ENCODE measurements around the gene BAIAP2.

Gene BAIAP2

GRCh38 chr17:81034779-81035520 lies at the start of gene BAIAP2:
TSS of gene BAIAP2 (plus strand) at chr17:81035151. CDS start at chr17:81035255, 104 bp downstream.
- peak; percentile 96 for DNase-seq (ENCODE audit: low spot score)

GRCh38 chr17:80986046-80986445 lies 48.9 kb upstream of the BAIAP2 start:
- no peak for DNase-seq (ENCODE audit: low spot score)

GRCh38 chr17:80986816-80987475 lies 48.0 kb upstream of the BAIAP2 start:
- peak; percentile 47 for DNase-seq (ENCODE audit: low spot score)

- DNase-seq (ENCODE audit: low spot score) = no peak
Observed at GRCh38 chr17:80987941-80988461, 47.0 kb upstream of the BAIAP2 start.

- no peak for DNase-seq (ENCODE audit: low spot score)
Observed at GRCh38 chr17:80989586-80989913, 45.4 kb upstream of the BAIAP2 start.

GRCh38 chr17:80990921-80991644 lies 43.9 kb upstream of the BAIAP2 start:
- DNase-seq (ENCODE audit: low spot score) = no peak

- peak; percentile 56 for DNase-seq (ENCODE audit: low spot score)
Observed at GRCh38 chr17:80991645-80992076, 43.3 kb upstream of the BAIAP2 start, which contains the start of gene CHMP6. TSS of gene CHMP6 (plus strand) at chr17:80991841. CDS start at chr17:80991919, 78 bp downstream.

- no peak for DNase-seq (ENCODE audit: low spot score)
Observed at GRCh38 chr17:80992077-80992947, 42.6 kb upstream of the BAIAP2 start.

- no peak for DNase-seq (ENCODE audit: low spot score)
Observed at GRCh38 chr17:80992948-80993624, 41.9 kb upstream of the BAIAP2 start.

GRCh38 chr17:80995131-80995530 lies 39.8 kb upstream of the BAIAP2 start:
- DNase-seq (ENCODE audit: low spot score) = no peak

- no peak for DNase-seq (ENCODE audit: low spot score)
Observed at GRCh38 chr17:80996422-80997305, 38.3 kb upstream of the BAIAP2 start.

GRCh38 chr17:80997424-80998117 lies 37.4 kb upstream of the BAIAP2 start:
- no peak for DNase-seq (ENCODE audit: low spot score)

GRCh38 chr17:80998118-80998747 lies 36.7 kb upstream of the BAIAP2 start:
- DNase-seq (ENCODE audit: low spot score) = no peak

GRCh38 chr17:80998748-80999535 lies 36.0 kb upstream of the BAIAP2 start:
- DNase-seq (ENCODE audit: low spot score) = no peak

GRCh38 chr17:80999536-81000333 lies 35.2 kb upstream of the BAIAP2 start:
- DNase-seq (ENCODE audit: low spot score) = no peak

GRCh38 chr17:81000334-81000630 lies 34.7 kb upstream of the BAIAP2 start:
- DNase-seq (ENCODE audit: low spot score) = no peak

GRCh38 chr17:81000631-81001357 lies 34.2 kb upstream of the BAIAP2 start:
- no peak for DNase-seq (ENCODE audit: low spot score)

Data from globus pallidus (tissue), 1 donor.